AG09309 (cell line): ENCODE results near the gene RCCD1.

Experiments
- DNase-seq: peaks from one replicate; pipeline ENCODE4 v3.0.0-alpha.2; 2010; ENCODE audit warnings: low read depth
- H3K4me3 ChIP-seq: 2 replicates; pipeline ENCODE4 v1.5.1; 2011; ENCODE audit warnings: mild to moderate bottlenecking, low read depth, low read length, moderate library complexity; ENCODE audit not compliant: control insufficient read depth
- TF ChIP-seq, protein P1 (sequence below): IDR thresholded peaks from 2 replicates; pipeline ENCODE4 v1.5.1; 2011; ENCODE audit warnings: mild to moderate bottlenecking, low read depth, low read length, inconsistent platforms; ENCODE audit not compliant: insufficient read depth, control insufficient read depth; ENCODE audit errors: missing control alignments

Gene RCCD1

DNA sequence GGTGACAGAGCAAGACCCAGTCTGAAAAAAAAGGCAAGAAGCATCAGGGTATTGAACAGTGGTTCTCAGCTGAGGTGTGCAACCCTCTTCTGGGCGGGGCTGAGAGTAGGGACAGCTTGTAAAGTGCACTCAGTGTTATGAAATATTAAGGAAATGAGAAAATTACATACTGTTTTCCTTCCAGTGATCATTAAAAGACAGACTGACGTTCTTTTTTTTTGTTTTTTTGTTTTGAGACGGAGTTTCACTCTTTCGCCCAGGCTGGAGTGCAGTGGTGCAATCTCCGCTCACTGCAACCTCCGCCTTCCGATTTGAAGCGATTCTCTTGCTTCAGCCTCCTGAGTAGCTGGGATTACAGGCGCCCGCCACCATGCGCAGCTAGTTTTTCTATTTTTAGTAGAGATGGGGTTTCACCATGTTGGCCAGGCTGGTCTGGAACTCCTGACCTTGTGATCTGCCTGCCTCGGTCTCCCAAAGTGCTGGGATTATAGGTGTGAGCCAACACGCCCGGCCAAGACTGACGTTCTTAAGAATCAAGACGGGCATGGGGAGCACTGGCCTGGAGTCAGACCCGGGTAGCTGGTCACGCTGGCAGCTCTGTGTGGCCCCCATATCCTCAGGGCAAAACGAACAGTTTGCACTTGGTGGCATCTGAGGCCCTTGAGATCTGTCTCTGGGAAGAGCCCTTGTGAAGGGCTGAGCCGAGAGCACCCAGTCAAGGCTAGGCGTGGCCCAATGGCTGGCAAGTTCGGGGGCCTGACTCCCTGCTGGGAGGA lies 40.2 kb upstream of the RCCD1 start:
- TF ChIP-seq, protein P1, sequence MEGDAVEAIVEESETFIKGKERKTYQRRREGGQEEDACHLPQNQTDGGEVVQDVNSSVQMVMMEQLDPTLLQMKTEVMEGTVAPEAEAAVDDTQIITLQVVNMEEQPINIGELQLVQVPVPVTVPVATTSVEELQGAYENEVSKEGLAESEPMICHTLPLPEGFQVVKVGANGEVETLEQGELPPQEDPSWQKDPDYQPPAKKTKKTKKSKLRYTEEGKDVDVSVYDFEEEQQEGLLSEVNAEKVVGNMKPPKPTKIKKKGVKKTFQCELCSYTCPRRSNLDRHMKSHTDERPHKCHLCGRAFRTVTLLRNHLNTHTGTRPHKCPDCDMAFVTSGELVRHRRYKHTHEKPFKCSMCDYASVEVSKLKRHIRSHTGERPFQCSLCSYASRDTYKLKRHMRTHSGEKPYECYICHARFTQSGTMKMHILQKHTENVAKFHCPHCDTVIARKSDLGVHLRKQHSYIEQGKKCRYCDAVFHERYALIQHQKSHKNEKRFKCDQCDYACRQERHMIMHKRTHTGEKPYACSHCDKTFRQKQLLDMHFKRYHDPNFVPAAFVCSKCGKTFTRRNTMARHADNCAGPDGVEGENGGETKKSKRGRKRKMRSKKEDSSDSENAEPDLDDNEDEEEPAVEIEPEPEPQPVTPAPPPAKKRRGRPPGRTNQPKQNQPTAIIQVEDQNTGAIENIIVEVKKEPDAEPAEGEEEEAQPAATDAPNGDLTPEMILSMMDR, result no peak
- no peak overlapping the region for H3K4me3 ChIP-seq
- no peak for DNase-seq

DNA sequence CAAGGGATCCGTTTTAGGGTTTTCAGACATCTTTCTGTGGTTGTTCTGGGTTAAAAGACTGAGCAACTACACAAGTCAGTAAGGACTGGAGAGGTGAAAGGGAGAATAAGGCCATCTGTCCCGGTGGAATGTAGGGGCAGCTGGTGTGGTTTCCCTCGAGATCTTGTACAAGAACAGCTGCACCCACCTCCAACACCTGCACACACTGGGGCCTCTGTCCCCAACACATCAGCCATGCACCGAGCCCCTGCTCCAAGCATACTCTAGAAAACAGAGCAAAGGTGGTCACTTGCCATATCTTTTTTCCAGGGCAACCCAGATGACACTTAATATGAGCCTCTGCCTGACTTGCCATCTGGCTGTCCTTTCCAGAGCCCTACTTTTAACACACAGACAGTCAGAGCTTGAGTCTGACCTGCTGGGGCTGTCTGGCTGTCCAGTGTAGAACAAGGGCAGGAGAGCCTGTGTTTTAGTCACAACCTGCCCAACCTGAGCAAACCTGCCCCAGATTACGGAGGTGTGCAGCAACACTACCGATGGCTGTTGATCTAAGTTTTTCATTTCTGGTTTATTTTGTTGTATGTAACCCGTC lies 39.4 kb upstream of the RCCD1 start:
- TF ChIP-seq, protein P1, result no peak
- no peak for DNase-seq
- H3K4me3 ChIP-seq, result no peak overlapping the region

DNA sequence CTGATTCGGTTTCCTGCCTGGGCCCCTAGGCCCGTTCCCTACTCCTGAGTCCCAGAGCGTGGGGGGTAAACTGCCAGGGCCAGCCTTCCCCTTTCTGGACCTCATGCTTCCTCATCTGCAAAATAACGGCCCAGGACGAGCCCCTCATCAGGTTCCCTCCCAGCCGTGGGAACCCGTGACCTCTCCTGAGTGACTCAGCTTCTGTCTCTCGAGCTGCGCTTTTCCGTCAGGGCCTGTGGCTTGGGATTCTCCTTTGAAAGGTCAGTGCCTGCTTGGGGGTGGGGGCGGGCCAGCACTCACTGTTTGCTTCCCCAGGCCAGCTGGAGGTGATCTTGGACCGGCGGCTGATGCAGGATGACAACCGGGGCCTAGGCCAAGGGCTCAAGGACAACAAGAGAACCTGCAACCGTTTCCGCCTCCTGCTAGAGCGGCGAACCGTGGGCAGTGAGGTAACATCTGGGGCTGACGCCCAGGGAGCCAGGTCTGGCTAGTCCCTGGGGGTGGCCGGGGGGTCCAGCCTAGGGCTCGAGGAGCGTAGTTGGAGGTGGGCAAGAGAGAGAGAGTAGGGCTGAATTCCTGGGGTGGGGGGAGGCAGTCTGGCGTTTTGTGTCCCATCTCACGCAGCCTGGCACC lies 38.8 kb upstream of the RCCD1 start:
- TF ChIP-seq, protein P1, result no peak

DNA sequence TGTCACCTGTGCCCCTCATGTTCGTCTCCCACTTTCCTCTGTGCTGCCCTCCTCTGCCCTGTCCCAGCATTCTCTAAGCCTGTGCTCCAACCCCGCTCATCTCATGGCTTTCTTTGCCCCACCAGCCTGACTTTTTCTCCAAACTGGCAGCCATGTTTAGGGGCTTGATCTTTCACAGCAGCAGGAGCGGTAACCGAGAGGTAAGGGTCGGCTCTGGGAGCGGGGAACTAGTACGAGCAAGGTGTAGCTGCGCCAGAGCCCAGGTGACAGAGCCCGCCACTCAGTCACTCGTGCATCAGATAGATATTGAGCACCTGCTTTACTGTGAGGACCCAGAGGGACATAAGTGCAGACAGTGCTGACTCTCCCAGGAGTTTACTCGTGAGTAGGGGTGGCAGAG lies 38.2 kb upstream of the RCCD1 start:
- no peak overlapping the region for H3K4me3 ChIP-seq
- no peak for DNase-seq
- TF ChIP-seq, protein P1, result no peak

More for the DNA sequence above, 38.8 kb upstream of the RCCD1 start:
- DNase-seq, result no peak
- no peak overlapping the region for H3K4me3 ChIP-seq

DNA sequence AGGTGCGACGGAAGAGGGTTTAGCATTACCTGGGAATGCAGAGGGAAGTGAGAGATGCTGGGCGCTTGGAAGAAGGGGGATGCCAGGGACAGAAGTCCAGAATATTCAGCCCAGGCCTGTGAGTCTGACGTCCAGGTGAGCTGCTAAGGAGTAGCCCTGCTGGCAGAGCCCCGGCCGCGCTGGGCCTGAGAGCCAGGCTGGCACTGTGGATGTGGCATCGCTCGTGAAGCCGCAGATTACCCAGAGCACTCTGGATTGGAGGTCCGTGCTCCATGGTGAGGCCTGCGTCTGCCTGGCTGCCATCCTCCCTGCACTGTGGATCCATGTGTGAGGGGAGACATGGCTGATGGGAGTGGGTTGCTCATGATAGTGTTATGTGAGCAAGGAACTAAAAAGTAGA lies 37.1 kb upstream of the RCCD1 start:
- TF ChIP-seq, protein P1, result no peak

DNA sequence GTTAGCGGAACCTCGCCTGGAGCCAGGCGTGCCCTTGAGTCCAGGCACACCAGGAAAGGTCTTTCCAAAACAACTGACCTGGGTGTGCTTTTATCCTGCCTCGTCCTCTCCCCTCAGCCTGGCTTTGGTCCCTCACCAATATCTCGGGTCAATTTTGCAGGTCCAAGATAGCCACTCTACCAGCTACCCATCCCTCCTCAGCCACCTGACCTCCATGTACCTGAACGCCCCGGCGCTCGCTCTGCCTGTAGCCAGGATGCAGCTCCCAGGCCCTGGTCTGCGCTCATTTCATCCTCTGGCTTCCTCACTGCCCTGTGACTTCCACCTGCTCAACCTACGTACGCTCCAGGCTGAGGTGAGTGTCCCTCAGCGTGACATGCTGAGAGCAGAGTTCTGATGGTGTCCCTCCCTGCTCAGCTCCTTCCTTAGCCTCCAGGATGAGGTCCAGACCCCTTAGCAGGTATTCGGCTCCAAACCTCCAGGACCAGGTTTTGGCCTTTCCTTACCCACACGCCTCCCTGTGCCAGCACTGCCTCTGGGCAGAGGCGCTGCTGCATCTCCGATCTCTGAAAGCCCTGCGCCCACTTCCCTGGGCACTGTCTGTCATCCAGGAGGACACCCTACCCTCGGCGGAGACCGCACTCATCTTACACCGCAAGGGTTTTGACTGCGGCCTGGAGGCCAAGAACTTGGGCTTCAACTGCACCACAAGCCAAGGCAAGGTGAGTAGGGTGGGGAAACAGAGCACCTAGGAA lies 36.5 kb upstream of the RCCD1 start:
- DNase-seq, result no peak
- TF ChIP-seq, protein P1, result no peak
- H3K4me3 ChIP-seq, result no peak overlapping the region

More for the DNA sequence above, 37.1 kb upstream of the RCCD1 start:
- DNase-seq, result no peak
- no peak overlapping the region for H3K4me3 ChIP-seq
